ENCODE data around the gene ENPP7.

ENPP7 gene, protein sequence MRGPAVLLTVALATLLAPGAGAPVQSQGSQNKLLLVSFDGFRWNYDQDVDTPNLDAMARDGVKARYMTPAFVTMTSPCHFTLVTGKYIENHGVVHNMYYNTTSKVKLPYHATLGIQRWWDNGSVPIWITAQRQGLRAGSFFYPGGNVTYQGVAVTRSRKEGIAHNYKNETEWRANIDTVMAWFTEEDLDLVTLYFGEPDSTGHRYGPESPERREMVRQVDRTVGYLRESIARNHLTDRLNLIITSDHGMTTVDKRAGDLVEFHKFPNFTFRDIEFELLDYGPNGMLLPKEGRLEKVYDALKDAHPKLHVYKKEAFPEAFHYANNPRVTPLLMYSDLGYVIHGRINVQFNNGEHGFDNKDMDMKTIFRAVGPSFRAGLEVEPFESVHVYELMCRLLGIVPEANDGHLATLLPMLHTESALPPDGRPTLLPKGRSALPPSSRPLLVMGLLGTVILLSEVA

DNA sequence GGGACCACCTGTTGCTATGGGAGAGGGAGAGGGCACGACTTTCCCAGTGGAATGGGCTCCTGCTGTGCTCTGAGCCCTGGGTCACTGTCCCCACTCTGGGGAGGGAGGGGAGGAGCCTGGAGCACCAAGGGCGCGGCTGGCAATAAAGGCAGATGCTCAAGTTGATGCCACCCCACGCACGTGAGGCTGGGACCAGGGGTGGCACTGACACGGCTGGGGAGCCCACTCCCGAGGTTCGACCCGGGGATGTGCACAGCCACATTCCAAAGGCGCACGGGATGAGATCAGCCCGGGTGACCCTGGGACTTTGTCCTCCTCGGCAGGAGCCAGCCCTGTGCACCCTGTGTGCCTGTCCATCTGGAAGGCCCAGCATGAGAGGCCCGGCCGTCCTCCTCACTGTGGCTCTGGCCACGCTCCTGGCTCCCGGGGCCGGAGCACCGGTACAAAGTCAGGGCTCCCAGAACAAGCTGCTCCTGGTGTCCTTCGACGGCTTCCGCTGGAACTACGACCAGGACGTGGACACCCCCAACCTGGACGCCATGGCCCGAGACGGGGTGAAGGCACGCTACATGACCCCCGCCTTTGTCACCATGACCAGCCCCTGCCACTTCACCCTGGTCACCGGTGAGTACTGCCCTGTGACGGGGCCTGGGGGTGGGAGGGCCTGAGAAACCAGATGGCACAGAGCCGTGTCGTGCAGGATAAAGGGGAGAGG lies at the start of gene ENPP7:
ENPP7 (plus strand) TSS at position 175 of the 715 bp plus-strand sequence; CDS start at position 372, 197 bp downstream.
- H3K79me2 ChIP-seq (ENCODE audit: insufficient read depth, low read length) = no peaks in the 10 kb centered on the region
- H3K27ac ChIP-seq (ENCODE audit: low read length) = no peak within 1 kb of the TSS
- DNase-seq = no peak
- ATAC-seq (ENCODE audit: insufficient read depth, low read depth) = no peak
- H3K4me1 ChIP-seq (ENCODE audit: insufficient read depth, low read length) = peaks cover 6% of the 10 kb centered on the region
- TF ChIP-seq, protein P1, sequence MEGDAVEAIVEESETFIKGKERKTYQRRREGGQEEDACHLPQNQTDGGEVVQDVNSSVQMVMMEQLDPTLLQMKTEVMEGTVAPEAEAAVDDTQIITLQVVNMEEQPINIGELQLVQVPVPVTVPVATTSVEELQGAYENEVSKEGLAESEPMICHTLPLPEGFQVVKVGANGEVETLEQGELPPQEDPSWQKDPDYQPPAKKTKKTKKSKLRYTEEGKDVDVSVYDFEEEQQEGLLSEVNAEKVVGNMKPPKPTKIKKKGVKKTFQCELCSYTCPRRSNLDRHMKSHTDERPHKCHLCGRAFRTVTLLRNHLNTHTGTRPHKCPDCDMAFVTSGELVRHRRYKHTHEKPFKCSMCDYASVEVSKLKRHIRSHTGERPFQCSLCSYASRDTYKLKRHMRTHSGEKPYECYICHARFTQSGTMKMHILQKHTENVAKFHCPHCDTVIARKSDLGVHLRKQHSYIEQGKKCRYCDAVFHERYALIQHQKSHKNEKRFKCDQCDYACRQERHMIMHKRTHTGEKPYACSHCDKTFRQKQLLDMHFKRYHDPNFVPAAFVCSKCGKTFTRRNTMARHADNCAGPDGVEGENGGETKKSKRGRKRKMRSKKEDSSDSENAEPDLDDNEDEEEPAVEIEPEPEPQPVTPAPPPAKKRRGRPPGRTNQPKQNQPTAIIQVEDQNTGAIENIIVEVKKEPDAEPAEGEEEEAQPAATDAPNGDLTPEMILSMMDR (IDR thresholded peaks at IDR 0.05; ENCODE audit: borderline replicate concordance, extremely low read depth, low read length, poor library complexity, severe bottlenecking) = no peak
- no peak for TF ChIP-seq EZH2 (IDR thresholded peaks at IDR 0.05; ENCODE audit: borderline replicate concordance, low read depth, low read length, severe bottlenecking)
- no peaks in the 10 kb centered on the region for H3K9me3 ChIP-seq (ENCODE audit: insufficient read depth, low read length, severe bottlenecking)
- H4K20me1 ChIP-seq (ENCODE audit: insufficient read depth, low read length) = 0 out of 2 replicates have a peak, but pooled peaks cover 2% of the 10 kb centered on the region
- no peak within 1 kb of the TSS for H3K4me3 ChIP-seq (ENCODE audit: low read depth in 1 of 2, low read length in 2 of 2)
- no peak within 1 kb of the TSS for H3K4me2 ChIP-seq (ENCODE audit: insufficient read depth, low read length)
- no peaks in the 10 kb centered on the region for H3K36me3 ChIP-seq (ENCODE audit: insufficient read depth, low read length)
- no peak within 1 kb of the TSS for H2AFZ ChIP-seq (ENCODE audit: low read depth, low read length)
- no peaks in the 10 kb centered on the region for H3K27me3 ChIP-seq (ENCODE audit: insufficient read depth, low read length, poor library complexity)
- no peak within 1 kb of the TSS for H3K9ac ChIP-seq (ENCODE audit: low read depth, low read length)

DNA sequence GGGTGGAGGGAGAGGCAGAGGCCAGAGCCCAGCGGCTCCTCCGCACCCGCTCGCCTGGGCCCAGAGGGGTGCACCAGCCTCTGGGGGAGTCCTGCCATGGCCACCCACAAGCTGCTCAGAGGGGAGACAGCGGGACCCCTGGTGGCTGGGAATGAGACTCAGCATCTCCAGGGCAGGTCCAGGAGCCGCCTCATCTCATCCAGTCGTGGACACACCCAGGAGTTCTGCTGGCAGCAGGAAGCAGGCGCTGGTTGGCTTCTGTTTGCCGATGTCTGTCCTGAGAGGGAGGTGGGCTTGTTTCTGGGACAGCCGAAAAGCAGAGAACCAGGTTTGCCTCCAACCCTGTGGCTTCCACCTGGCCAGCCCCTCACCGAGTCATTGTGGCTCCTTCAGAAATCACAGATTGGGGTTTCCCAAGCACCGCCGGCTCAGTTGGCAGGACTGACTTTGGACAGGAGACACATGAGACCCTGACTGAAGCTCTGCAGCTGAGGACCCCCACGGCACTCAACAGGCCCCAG lies 49.6 kb upstream of the ENPP7 start:
- Histone ChIP-seq H3K9ac (ENCODE audit: low read depth, low read length) (no peak overlapping the region), H3K27ac (ENCODE audit: low read length) (no peak overlapping the region), H3K9me3 (ENCODE audit: insufficient read depth, low read length, severe bottlenecking) (no peaks in the 10 kb centered on the region), H3K27me3 (ENCODE audit: insufficient read depth, low read length, poor library complexity) (no peaks in the 10 kb centered on the region), H3K4me2 (ENCODE audit: insufficient read depth, low read length) (no peak overlapping the region), H2AFZ (ENCODE audit: low read depth, low read length) (no peak overlapping the region), H3K79me2 (ENCODE audit: insufficient read depth, low read length) (no peaks in the 10 kb centered on the region), H4K20me1 (ENCODE audit: insufficient read depth, low read length) (no peaks in the 10 kb centered on the region; the same call in 1 of the 2 replicates), H3K4me1 (ENCODE audit: insufficient read depth, low read length) (no peaks in the 10 kb centered on the region), H3K36me3 (ENCODE audit: insufficient read depth, low read length) (no peaks in the 10 kb centered on the region), H3K4me3 (ENCODE audit: low read depth in 1 of 2, low read length in 2 of 2) (no peak overlapping the region)
- no peak for ATAC-seq (ENCODE audit: insufficient read depth, low read depth)
- DNase-seq = no peak
- no peak for TF ChIP-seq EZH2 (IDR thresholded peaks at IDR 0.05; ENCODE audit: borderline replicate concordance, low read depth, low read length, severe bottlenecking)
- TF ChIP-seq, protein P1 (IDR thresholded peaks at IDR 0.05; ENCODE audit: borderline replicate concordance, extremely low read depth, low read length, poor library complexity, severe bottlenecking) = no peak

DNA sequence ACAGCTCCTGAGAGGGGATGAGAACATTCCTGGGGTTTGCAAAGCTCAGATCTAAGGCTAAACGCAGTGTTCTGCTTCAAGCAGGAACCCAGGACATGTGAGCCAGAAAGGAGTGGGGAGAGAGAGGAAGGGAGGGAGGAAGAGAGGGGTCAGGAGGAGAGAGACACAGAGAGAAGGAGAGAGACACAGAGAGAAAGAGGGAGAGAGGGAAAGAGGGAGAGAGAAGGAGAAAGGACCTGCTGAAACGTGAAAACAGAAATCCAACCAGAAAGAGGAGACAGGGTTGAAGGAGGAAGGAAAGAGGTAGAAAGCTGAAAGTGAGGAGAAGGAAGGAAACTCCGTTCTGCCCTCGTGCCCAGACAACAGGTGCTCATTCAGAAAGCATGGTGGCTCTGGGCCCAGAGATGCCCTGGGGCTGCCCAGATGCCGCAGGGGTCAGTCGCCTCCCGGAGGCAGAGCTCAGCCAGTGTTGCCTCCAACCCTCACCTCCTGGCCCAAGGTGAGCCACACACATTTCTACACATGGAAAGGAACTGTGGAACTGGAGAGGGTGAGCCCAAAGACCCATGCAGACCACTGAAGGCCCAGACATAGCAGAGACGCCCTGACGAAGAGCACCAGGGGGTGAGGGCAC lies 49.0 kb upstream of the ENPP7 start:
- Histone ChIP-seq H3K4me1 (ENCODE audit: insufficient read depth, low read length) (no peaks in the 10 kb centered on the region), H3K9ac (ENCODE audit: low read depth, low read length) (no peak overlapping the region), H4K20me1 (ENCODE audit: insufficient read depth, low read length) (no peaks in the 10 kb centered on the region; the same call in 1 of the 2 replicates), H3K4me3 (ENCODE audit: low read depth in 1 of 2, low read length in 2 of 2) (no peak overlapping the region), H3K79me2 (ENCODE audit: insufficient read depth, low read length) (no peaks in the 10 kb centered on the region), H3K9me3 (ENCODE audit: insufficient read depth, low read length, severe bottlenecking) (no peaks in the 10 kb centered on the region), H3K4me2 (ENCODE audit: insufficient read depth, low read length) (no peak overlapping the region), H3K27ac (ENCODE audit: low read length) (no peak overlapping the region), H2AFZ (ENCODE audit: low read depth, low read length) (no peak overlapping the region), H3K27me3 (ENCODE audit: insufficient read depth, low read length, poor library complexity) (no peaks in the 10 kb centered on the region), H3K36me3 (ENCODE audit: insufficient read depth, low read length) (no peaks in the 10 kb centered on the region)
- no peak for DNase-seq
- ATAC-seq (ENCODE audit: insufficient read depth, low read depth) = no peak
- no peak for TF ChIP-seq EZH2 (IDR thresholded peaks at IDR 0.05; ENCODE audit: borderline replicate concordance, low read depth, low read length, severe bottlenecking)
- TF ChIP-seq, protein P1 (IDR thresholded peaks at IDR 0.05; ENCODE audit: borderline replicate concordance, extremely low read depth, low read length, poor library complexity, severe bottlenecking) = no peak
